MM.1S (cell line): ENCODE measurements around the gene FYCO1.
"Not testable (repeated sequence)": the region's sequence is repeated elsewhere in the genome, so short reads cannot be mapped to it uniquely, and the experiment has no call there.

Experiments
- DNase-seq: peaks from one replicate; pipeline ENCODE4 v3.0.0-alpha.2; 2015
- H2AFZ ChIP-seq: fragments of 300-600 bp; sonication (generic); 2 replicates; pipeline ENCODE4 v1.6.0; 2016; ENCODE audit warnings: antibody characterized with exemption, low read length
- H3F3A ChIP-seq: fragments of 300-600 bp; sonication (generic); 2 replicates; pipeline ENCODE4 v1.6.1; 2016; ENCODE audit warnings: mild to moderate bottlenecking, antibody characterized with exemption, low read length, moderate library complexity, mixed read lengths; ENCODE audit not compliant: insufficient read depth
- H3K27ac ChIP-seq: fragments of 300-600 bp; sonication (generic); 2 replicates; pipeline ENCODE4 v1.5.1; 2016; ENCODE audit warnings: mild to moderate bottlenecking, low read length
- H3K27me3 ChIP-seq: fragments of 300-600 bp; sonication (generic); replicated peaks from 2 replicates; pipeline ENCODE4 v1.6.0; 2016; ENCODE audit warnings: low read length; ENCODE audit not compliant: insufficient read depth
- H3K36me3 ChIP-seq: fragments of 300-600 bp; sonication (generic); replicated peaks from 2 replicates; pipeline ENCODE4 v1.6.1; 2016; ENCODE audit warnings: mild to moderate bottlenecking, low read length, mixed read lengths; ENCODE audit not compliant: insufficient read depth
- H3K4me1 ChIP-seq: fragments of 300-600 bp; sonication (generic); 2 replicates; pipeline ENCODE4 v1.6.1; 2016; ENCODE audit warnings: low read length, mixed read lengths
- H3K4me2 ChIP-seq: fragments of 300-600 bp; sonication (generic); 2 replicates; pipeline ENCODE4 v1.6.0; 2016; ENCODE audit warnings: low read depth, low read length
- H3K4me3 ChIP-seq: fragments of 300-600 bp; sonication (generic); 2 replicates; pipeline ENCODE4 v1.5.1; 2016; ENCODE audit warnings: low read length, mixed read lengths
- H3K79me2 ChIP-seq: fragments of 300-600 bp; sonication (generic); 2 replicates; pipeline ENCODE4 v1.6.1; 2016; ENCODE audit warnings: mixed run types, low read length, mixed read lengths
- H3K9ac ChIP-seq: fragments of 300-600 bp; sonication (generic); 2 replicates; pipeline ENCODE4 v1.6.1; 2016; ENCODE audit warnings: low read length, mixed read lengths
- H3K9me2 ChIP-seq: fragments of 300-600 bp; sonication (generic); replicated peaks from 2 replicates; pipeline ENCODE4 v1.6.1; 2016; ENCODE audit warnings: mild to moderate bottlenecking, low read length, mixed read lengths; ENCODE audit not compliant: insufficient read depth
- H3K9me3 ChIP-seq: fragments of 300-600 bp; sonication (generic); replicated peaks from 2 replicates; pipeline ENCODE4 v1.6.1; 2016; ENCODE audit warnings: mild to moderate bottlenecking, low read length, mixed read lengths; ENCODE audit not compliant: insufficient read depth
- H4K20me1 ChIP-seq: fragments of 300-600 bp; sonication (generic); 2 replicates; pipeline ENCODE4 v1.6.1; 2016; ENCODE audit warnings: mild to moderate bottlenecking, low read length, moderate library complexity, mixed read lengths; ENCODE audit not compliant: insufficient read depth
- EZH2 ChIP-seq: fragments of 300-600 bp; sonication (generic); optimal IDR thresholded peaks from 2 replicates; pipeline ENCODE3; 2017; ENCODE audit warnings: low read depth, mild to moderate bottlenecking, antibody characterized with exemption, low read length, mixed read lengths
- EZH2phosphoT487 ChIP-seq: fragments of 300-600 bp; sonication (generic); IDR thresholded peaks from 2 replicates; pipeline ENCODE4 v1.6.1; 2018; ENCODE audit warnings: antibody characterized with exemption, low read length
- TF ChIP-seq, protein P1 (sequence below): fragments of 300-600 bp; sonication (generic); IDR thresholded peaks from 2 replicates; pipeline ENCODE4 v1.5.1; 2016; ENCODE audit warnings: antibody characterized with exemption, low read length, mixed read lengths

The FYCO1 gene

DNA sequence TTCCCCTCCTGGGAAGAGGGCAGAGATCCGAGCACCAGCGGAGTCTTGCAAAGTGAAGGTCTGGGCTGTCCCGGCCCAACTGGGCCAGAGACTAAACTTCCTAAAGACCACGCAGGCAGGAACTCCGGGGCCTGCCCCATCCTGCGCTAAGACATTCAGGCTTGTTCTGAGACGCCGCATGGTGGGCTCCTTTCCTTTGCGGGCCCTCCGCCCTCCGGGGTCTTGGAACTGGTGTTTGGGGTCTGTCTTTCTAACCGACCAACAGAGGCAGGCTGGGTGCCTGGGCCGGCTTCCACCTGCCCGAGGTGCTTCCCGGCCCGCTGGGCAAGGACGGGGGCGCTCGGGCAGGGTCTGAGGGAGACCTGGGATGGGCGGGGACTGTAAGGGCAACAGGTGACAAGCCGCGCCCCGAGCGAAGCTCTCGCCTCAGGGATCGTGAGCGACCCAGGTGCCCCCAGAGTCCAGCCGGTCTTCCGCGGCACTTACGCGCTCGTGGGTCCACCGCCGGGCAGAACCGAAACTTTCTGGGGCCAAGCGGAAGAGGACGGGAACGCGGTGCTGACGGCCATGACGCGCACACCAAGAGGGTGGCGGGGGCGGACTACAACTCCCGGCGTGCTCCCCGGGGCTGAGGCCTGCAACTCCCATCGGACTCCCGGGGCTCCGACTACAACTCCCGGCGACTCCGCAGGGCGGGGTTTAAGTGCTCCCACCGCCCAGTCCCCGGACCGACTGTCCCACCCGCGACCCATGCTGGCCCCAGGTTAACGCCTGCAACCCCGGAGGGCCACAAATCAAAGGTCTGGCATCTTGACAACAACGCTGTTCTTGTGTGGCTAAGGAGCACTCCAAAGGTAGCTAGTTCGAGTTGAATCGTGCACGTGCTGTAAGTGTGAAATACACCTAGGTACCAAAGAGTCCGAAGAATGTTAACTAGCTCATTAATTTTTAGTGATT, at the start of gene FYCO1:
TSS of gene FYCO1 (minus strand) at position 589 of the 957 bp plus-strand sequence. CDS start 10,914 bp downstream, outside the sequence.
- H3K4me1 ChIP-seq, result peaks cover 15% of the 10 kb centered on the region
- H3F3A ChIP-seq, result no peaks in the 10 kb centered on the region
- DNase-seq, result peak; percentile 83
- peak within 1 kb of the TSS; percentile 78 for H3K4me3 ChIP-seq
- H3K4me2 ChIP-seq, result peak within 1 kb of the TSS; percentile 88
- H2AFZ ChIP-seq, result peak within 1 kb of the TSS; percentile 99
- no peaks in the 10 kb centered on the region for H3K36me3 ChIP-seq
- no peaks in the 10 kb centered on the region for H4K20me1 ChIP-seq
- H3K79me2 ChIP-seq, result no peaks in the 10 kb centered on the region
- peak within 1 kb of the TSS; percentile 33; the same call in 1 of the 2 replicates for H3K27ac ChIP-seq
- no peaks in the 10 kb centered on the region for H3K9me3 ChIP-seq
- TF ChIP-seq EZH2, result no peak
- TF ChIP-seq, protein P1, sequence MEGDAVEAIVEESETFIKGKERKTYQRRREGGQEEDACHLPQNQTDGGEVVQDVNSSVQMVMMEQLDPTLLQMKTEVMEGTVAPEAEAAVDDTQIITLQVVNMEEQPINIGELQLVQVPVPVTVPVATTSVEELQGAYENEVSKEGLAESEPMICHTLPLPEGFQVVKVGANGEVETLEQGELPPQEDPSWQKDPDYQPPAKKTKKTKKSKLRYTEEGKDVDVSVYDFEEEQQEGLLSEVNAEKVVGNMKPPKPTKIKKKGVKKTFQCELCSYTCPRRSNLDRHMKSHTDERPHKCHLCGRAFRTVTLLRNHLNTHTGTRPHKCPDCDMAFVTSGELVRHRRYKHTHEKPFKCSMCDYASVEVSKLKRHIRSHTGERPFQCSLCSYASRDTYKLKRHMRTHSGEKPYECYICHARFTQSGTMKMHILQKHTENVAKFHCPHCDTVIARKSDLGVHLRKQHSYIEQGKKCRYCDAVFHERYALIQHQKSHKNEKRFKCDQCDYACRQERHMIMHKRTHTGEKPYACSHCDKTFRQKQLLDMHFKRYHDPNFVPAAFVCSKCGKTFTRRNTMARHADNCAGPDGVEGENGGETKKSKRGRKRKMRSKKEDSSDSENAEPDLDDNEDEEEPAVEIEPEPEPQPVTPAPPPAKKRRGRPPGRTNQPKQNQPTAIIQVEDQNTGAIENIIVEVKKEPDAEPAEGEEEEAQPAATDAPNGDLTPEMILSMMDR, result no peak
- no peak for TF ChIP-seq EZH2phosphoT487
- H3K27me3 ChIP-seq, result no peaks in the 10 kb centered on the region
- peak within 1 kb of the TSS; percentile 68 for H3K9ac ChIP-seq
- H3K9me2 ChIP-seq, result no peaks in the 10 kb centered on the region

DNA sequence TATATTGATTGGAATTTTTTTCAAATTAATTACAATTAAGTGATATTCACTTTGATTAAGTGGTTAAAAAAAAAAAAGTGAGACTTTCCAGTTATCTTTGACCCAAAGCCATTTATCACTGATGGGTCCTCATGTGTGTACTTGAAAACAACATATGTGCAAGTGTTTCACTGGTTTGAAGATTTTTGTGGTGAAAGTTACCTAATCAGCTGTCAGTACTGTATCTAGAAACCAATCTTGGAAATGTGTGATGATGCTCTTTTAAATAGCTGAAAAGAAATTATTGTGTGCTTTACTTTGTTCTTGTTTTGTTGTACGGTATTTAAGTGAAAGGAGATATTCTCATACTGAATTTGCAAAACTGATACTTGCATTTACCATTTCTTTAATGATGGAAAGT, 43.3 kb upstream of the FYCO1 start:
- H3K9ac ChIP-seq, result no peak overlapping the region
- no peaks in the 10 kb centered on the region for H3K27me3 ChIP-seq
- no peak overlapping the region for H3K4me2 ChIP-seq
- H3K9me3 ChIP-seq, result no peaks in the 10 kb centered on the region
- TF ChIP-seq, protein P1, result no peak
- TF ChIP-seq EZH2phosphoT487, result no peak
- no peak for TF ChIP-seq EZH2
- no peaks in the 10 kb centered on the region for H3F3A ChIP-seq
- no peak for DNase-seq
- no peaks in the 10 kb centered on the region for H4K20me1 ChIP-seq
- H3K79me2 ChIP-seq, result no peaks in the 10 kb centered on the region
- H2AFZ ChIP-seq, result no peak overlapping the region
- no peaks in the 10 kb centered on the region for H3K36me3 ChIP-seq
- no peak overlapping the region for H3K27ac ChIP-seq
- no peak overlapping the region for H3K4me3 ChIP-seq
- H3K4me1 ChIP-seq, result no peaks in the 10 kb centered on the region
- no peaks in the 10 kb centered on the region for H3K9me2 ChIP-seq

DNA sequence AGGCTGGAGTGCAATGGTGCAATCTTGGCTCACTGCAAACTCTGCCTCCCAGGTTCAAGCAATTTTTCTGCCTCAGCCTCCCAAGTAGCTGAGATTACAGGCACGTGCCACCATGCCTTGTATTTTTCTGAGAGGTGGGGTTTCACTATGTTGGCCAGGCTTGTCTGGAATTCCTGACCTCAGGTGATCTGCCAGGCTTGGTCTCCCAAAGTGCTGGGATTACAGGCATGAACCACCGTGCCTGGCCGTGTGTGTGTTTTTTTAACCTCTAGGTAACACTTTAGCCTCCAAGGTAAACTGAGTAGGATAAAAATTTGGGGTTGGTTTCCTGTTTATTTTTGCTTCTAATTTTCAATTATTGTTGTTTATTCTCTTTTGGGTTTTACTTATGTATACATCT, 42.4 kb upstream of the FYCO1 start:
- H3K36me3 ChIP-seq, H3K9me2 ChIP-seq, H3K4me2 ChIP-seq, H2AFZ ChIP-seq, H3K27ac ChIP-seq, H4K20me1 ChIP-seq, H3K9me3 ChIP-seq, H3K9ac ChIP-seq, H3K4me3 ChIP-seq, H3K27me3 ChIP-seq, H3K4me1 ChIP-seq, H3K79me2 ChIP-seq, H3F3A ChIP-seq, DNase-seq: not testable (repeated sequence)

DNA sequence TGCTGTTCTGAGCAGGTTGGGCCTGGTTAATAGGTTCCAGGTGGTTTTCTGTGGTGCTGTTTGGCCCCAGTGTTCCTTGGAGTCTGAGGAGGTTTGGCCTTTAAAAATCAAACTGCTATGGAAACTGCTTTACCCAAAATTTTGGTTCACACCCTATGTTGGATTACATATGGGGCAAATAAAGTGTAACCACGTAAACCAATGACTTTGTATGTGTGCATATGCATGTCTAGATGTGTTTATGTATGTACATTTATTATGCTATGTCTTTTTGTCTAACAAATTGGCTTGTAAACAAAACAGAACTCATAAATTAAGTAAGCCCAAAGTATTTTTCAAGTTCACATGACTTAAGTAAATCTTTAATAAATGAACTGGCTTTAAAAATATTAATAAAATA, 40.6 kb upstream of the FYCO1 start:
- no peaks in the 10 kb centered on the region for H3K4me1 ChIP-seq
- no peak for DNase-seq
- H3K4me2 ChIP-seq, result no peak overlapping the region
- no peaks in the 10 kb centered on the region for H3K27me3 ChIP-seq
- H3K9me2 ChIP-seq, result no peaks in the 10 kb centered on the region
- H3F3A ChIP-seq, result no peaks in the 10 kb centered on the region
- H3K9me3 ChIP-seq, result no peaks in the 10 kb centered on the region
- no peaks in the 10 kb centered on the region for H3K36me3 ChIP-seq
- no peak overlapping the region for H2AFZ ChIP-seq
- no peaks in the 10 kb centered on the region for H3K79me2 ChIP-seq
- H3K4me3 ChIP-seq, result no peak overlapping the region
- no peaks in the 10 kb centered on the region for H4K20me1 ChIP-seq
- no peak overlapping the region for H3K27ac ChIP-seq
- no peak overlapping the region for H3K9ac ChIP-seq
- no peak for TF ChIP-seq EZH2phosphoT487
- no peak for TF ChIP-seq EZH2
- TF ChIP-seq, protein P1, result no peak
